ENCODE results near the gene SLC37A1.

DNA sequence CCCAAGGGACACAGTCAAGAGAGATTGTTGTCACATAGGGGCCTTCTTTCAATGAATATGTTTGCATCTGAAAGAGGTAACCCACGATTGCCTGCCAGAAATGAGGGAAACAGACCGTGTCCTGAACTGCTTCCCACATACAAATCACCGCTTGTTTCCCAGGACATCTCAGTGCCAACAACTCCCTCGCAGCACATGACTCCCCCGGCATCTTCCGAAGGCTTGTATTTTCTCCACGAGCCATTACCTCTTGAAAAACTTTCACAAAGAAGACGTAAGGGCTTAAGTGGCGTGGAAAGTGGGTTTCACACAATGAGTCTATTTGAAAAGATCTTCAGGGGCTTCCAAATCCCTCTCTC is 108.1 kb downstream of the SLC37A1 start:
- TF ChIP-seq POLR2A (IDR thresholded peaks at IDR 0.05; ENCODE audit: low read length) (no peak), GATA1 (IDR thresholded peaks at IDR 0.05; ENCODE audit: low read depth, low read length) (no peak)

Data from erythroblast (primary cell).